ENCODE measurements around the gene CLDN4.

CLDN4 gene

GRCh38 chr7:73876973-73877372 is 46.2 kb downstream of the CLDN4 start:
- no peak for DNase-seq

- no peak for DNase-seq
Observed at GRCh38 chr7:73879977-73880681, 49.3 kb downstream of the CLDN4 start.

- no peak for DNase-seq
Observed at GRCh38 chr7:73880755-73881328, 50.0 kb downstream of the CLDN4 start.

GRCh38 chr7:73881352-73882046 is 50.7 kb downstream of the CLDN4 start:
- no peak for DNase-seq

- DNase-seq = no peak
Observed at GRCh38 chr7:73882047-73882402, 51.2 kb downstream of the CLDN4 start.
